ENCODE data around the gene TBL1XR1.
"Not testable (repeated sequence)": the region's sequence is repeated elsewhere in the genome, so short reads cannot be mapped to it uniquely, and the experiment has no call there.

TBL1XR1 gene

DNA sequence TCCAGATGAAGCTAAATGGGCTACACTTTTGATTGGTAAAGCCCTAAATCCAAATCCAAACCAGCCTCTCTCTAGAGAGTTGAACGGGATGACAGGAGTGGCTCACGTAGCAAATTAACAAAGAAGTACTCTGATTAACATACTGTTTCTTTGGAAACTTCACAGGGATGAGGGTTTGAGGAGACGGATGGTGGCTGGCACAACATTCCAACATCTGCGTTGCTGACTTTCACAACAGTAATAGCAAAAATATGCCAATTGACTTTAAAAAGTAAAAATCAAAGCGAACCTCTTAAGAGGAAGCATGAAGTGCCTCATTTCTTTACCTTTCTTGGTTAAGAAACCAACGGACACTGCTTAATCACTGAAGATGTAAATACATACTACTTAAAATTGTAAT is 181.4 kb downstream of the TBL1XR1 start:
- Histone ChIP-seq H3K4me2 (ENCODE audit: low read length) (no peak overlapping the region), H2AFZ (ENCODE audit: low read length) (no peak overlapping the region), H3K79me2 (ENCODE audit: insufficient read depth, low read length) (no peaks in the 10 kb centered on the region), H3K4me3 (ENCODE audit: low read depth, low read length, poor library complexity, severe bottlenecking) (no peak overlapping the region), H3K9ac (ENCODE audit: low read length) (no peak overlapping the region), H3K36me3 (ENCODE audit: insufficient read depth, low read length) (peaks cover 21% of the 10 kb centered on the region), H3K27ac (ENCODE audit: low read depth, low read length, poor library complexity, severe bottlenecking) (no peak overlapping the region), H3K9me2 (ENCODE audit: low read depth, low read length) (no peaks in the 10 kb centered on the region), H4K20me1 (ENCODE audit: insufficient read depth, low read length) (no peaks in the 10 kb centered on the region), H3F3A (ENCODE audit: insufficient read depth, low read length) (no peaks in the 10 kb centered on the region), H3K9me3 (ENCODE audit: low read length) (no peaks in the 10 kb centered on the region), H3K4me1 (ENCODE audit: insufficient read depth, low read length, severe bottlenecking) (no peaks in the 10 kb centered on the region), H3K27me3 (ENCODE audit: insufficient read depth, low read length) (no peaks in the 10 kb centered on the region)
- TF ChIP-seq CTCF (IDR thresholded peaks at IDR 0.05; ENCODE audit: low read length) (no peak), EZH2 (IDR thresholded peaks at IDR 0.05; ENCODE audit: borderline replicate concordance, low read length) (no peak)

DNA sequence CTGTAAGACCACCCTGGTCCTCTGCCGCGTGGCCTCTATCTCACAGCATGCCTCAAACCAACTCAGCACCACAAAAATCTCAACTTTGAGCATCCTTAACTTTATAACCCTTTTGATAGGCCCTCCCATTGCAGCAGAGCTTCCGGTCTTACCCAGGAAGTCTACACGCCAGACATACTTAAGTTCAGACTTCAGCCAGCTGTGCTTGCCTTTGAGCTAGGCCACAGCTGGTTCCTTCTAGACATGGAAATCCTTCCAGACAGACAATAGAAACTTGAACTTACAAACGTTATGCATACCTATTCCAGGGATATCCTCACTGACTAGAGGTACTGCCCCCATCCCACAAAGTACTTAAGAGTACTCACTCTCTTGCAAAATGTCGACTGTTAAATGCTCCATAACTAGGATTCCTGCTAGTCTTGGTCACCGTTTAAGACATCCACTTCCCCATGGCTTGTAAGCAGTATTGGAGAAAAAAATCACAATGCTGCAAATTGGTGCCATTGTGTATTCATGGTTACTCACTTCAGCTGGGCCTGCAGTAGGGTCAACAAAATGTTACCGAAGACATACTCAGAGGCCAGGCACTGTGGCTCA is 183.5 kb downstream of the TBL1XR1 start:
- no peaks in the 10 kb centered on the region for H3K79me2 ChIP-seq (ENCODE audit: insufficient read depth, low read length)
- H3K9me2 ChIP-seq (ENCODE audit: low read depth, low read length) = no peaks in the 10 kb centered on the region
- no peaks in the 10 kb centered on the region for H3K4me1 ChIP-seq (ENCODE audit: insufficient read depth, low read length, severe bottlenecking)
- no peaks in the 10 kb centered on the region for H3F3A ChIP-seq (ENCODE audit: insufficient read depth, low read length)
- H3K27me3 ChIP-seq (ENCODE audit: insufficient read depth, low read length) = no peaks in the 10 kb centered on the region
- no peak overlapping the region for H3K4me2 ChIP-seq (ENCODE audit: low read length)
- H3K27ac ChIP-seq (ENCODE audit: low read depth, low read length, poor library complexity, severe bottlenecking) = no peak overlapping the region
- peaks cover 11% of the 10 kb centered on the region for H3K36me3 ChIP-seq (ENCODE audit: insufficient read depth, low read length)
- H4K20me1 ChIP-seq (ENCODE audit: insufficient read depth, low read length) = no peaks in the 10 kb centered on the region
- no peak overlapping the region for H3K9ac ChIP-seq (ENCODE audit: low read length)
- H3K4me3 ChIP-seq (ENCODE audit: low read depth, low read length, poor library complexity, severe bottlenecking) = no peak overlapping the region
- no peak for TF ChIP-seq EZH2 (IDR thresholded peaks at IDR 0.05; ENCODE audit: borderline replicate concordance, low read length)
- TF ChIP-seq CTCF (IDR thresholded peaks at IDR 0.05; ENCODE audit: low read length) = no peak
- no peaks in the 10 kb centered on the region for H3K9me3 ChIP-seq (ENCODE audit: low read length)
- no peak overlapping the region for H2AFZ ChIP-seq (ENCODE audit: low read length)

DNA sequence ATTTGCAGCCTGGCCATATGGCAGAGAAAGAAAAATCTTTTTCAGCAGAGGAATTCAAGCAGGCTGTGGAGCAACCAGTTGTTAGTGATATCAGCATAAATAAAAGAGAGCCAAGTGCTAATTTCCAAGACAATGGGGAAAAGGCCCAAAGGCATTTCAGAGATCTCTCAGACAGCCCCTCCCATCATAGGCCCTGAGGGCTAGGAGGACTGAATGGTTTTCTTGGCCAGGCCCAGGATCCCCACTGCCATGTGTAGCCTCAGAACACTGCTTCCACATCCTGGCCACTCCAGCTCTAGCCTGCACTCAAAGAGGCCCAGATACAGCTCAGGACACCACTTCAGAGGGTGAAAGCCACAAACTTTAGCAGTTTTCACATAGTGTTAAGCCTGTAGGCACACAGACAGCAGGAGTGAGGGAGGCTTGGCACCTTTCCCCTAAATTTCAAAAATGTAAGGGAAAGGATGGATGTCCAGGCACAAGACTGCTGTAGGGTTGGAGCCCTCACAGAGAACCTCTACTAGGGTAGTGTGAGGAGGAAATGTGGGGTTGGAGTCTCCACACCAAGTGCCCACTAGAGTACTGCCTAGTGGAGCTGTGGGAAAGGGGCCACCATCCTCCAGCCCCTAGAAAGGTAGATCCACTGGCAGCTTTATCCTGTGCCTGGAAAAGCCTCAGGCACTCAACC is 191.4 kb downstream of the TBL1XR1 start:
- Histone ChIP-seq H3K9me3 (ENCODE audit: low read length) (peaks cover 19% of the 10 kb centered on the region), H3K9ac (ENCODE audit: low read length) (no peak overlapping the region), H3K36me3 (ENCODE audit: insufficient read depth, low read length) (no peaks in the 10 kb centered on the region), H3K4me3 (ENCODE audit: low read depth, low read length, poor library complexity, severe bottlenecking) (no peak overlapping the region), H3K4me1 (ENCODE audit: insufficient read depth, low read length, severe bottlenecking) (no peaks in the 10 kb centered on the region), H2AFZ (ENCODE audit: low read length) (no peak overlapping the region), H3K4me2 (ENCODE audit: low read length) (no peak overlapping the region), H4K20me1 (ENCODE audit: insufficient read depth, low read length) (no peaks in the 10 kb centered on the region), H3K9me2 (ENCODE audit: low read depth, low read length) (no peaks in the 10 kb centered on the region), H3K27ac (ENCODE audit: low read depth, low read length, poor library complexity, severe bottlenecking) (no peak overlapping the region), H3K79me2 (ENCODE audit: insufficient read depth, low read length) (no peaks in the 10 kb centered on the region), H3K27me3 (ENCODE audit: insufficient read depth, low read length) (no peaks in the 10 kb centered on the region), H3F3A (ENCODE audit: insufficient read depth, low read length) (no peaks in the 10 kb centered on the region)
- TF ChIP-seq EZH2 (IDR thresholded peaks at IDR 0.05; ENCODE audit: borderline replicate concordance, low read length) (no peak), CTCF (IDR thresholded peaks at IDR 0.05; ENCODE audit: low read length) (no peak)

DNA sequence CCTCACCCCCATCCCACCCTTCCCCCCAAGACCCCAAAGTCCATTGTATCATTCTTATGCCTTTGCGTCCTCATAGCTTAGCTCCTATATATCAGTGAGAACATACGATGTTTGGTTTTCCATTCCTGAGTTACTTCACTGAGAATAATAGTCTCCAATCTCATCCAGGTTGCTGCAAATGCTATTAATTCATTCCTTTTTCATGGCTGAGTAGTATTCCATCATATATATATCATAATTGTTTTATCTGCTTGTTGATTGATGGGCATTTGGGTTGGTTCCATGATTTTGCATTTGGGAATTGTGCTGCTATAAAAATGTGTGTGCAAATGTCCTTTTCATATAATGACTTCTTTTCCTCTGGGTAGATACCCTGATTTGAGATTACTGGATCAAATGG is 197.1 kb downstream of the TBL1XR1 start:
- not testable (repeated sequence) for H3K27ac ChIP-seq (ENCODE audit: low read depth, low read length, poor library complexity, severe bottlenecking); H3K9me2 ChIP-seq (ENCODE audit: low read depth, low read length); H3K79me2 ChIP-seq (ENCODE audit: insufficient read depth, low read length); H2AFZ ChIP-seq (ENCODE audit: low read length); H3K9me3 ChIP-seq (ENCODE audit: low read length); H3K4me1 ChIP-seq (ENCODE audit: insufficient read depth, low read length, severe bottlenecking); H3K4me2 ChIP-seq (ENCODE audit: low read length); H4K20me1 ChIP-seq (ENCODE audit: insufficient read depth, low read length); H3K4me3 ChIP-seq (ENCODE audit: low read depth, low read length, poor library complexity, severe bottlenecking); H3F3A ChIP-seq (ENCODE audit: insufficient read depth, low read length); H3K36me3 ChIP-seq (ENCODE audit: insufficient read depth, low read length); H3K9ac ChIP-seq (ENCODE audit: low read length); H3K27me3 ChIP-seq (ENCODE audit: insufficient read depth, low read length)

Measured in OCI-LY1 (cell line).